Heart left ventricle (tissue), 13 donors: ENCODE measurements around the gene TRIM71.

Source experiments
- POLR2A ChIP-seq, 2 donors: fragments of 450-650 bp; IDR thresholded peaks; one replicate each; pipeline ENCODE4 v1.6.1; 2017; ENCODE audit warnings: antibody characterized with exemption in 2 of 2, mild to moderate bottlenecking in 2 of 2, moderate library complexity in 2 of 2
- TF ChIP-seq, protein P1 (sequence below), 12 donors: fragments of 200-600 bp; sonication (generic) in 4 of 12; IDR thresholded peaks; one replicate each; pipeline versions ENCODE4 v1.5.0 to v1.8.0; 2018 to 2022; ENCODE audit warnings: antibody characterized with exemption in 12 of 12, mild to moderate bottlenecking in 5 of 12
- donor health status: ischemic (EF 13 %, LVEDD 7.1; RV severe dilation, severe dysfunction).
- donor health status: DM: no; HTN: yes; CAD: no.
- donor health status: DM: no; HTN: no; CAD: no.
- donor health status: ischemic (EF 25% LVEDD 6.9; RV normal size, moderate dysfunction).
- donor health status: ischemic (EF 25% LVEDD 5.7; RV mildly dilated, moderate dysfunction).
- donor health status: ischemic (EF 35%, LVEDD 5.7; RV mildly dilated, moderate dysfunction).
- donor health status: nonischemic (EF 11% LVEDD 7.7; RV severe dilation, severe dysfunction).
- donor health status: DM: yes; HTN: yes; CAD: no.
- donor health status: PGD.
- donor health status: ischemic (EF 29% LVEDD 5.4; RV normal size, mild dysfunction).
- donor health status: nonischemic (EF 23%, LVEDD 6.1; RV moderate dilation, normal function).

DNA sequence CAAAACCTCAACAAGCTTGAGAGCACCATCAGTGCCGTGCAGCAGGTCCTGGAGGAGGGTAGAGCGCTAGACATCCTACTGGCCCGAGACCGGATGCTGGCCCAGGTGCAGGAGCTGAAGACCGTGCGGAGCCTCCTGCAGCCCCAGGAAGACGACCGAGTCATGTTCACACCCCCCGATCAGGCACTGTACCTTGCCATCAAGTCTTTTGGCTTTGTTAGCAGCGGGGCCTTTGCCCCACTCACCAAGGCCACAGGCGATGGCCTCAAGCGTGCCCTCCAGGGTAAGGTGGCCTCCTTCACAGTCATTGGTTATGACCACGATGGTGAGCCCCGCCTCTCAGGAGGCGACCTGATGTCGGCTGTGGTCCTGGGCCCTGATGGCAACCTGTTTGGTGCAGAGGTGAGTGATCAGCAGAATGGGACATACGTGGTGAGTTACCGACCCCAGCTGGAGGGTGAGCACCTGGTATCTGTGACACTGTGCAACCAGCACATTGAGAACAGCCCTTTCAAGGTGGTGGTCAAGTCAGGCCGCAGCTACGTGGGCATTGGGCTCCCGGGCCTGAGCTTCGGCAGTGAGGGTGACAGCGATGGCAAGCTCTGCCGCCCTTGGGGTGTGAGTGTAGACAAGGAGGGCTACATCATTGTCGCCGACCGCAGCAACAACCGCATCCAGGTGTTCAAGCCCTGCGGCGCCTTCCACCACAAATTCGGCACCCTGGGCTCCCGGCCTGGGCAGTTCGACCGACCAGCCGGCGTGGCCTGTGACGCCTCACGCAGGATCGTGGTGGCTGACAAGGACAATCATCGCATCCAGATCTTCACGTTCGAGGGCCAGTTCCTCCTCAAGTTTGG is 72.9 kb downstream of the TRIM71 start:
- TF ChIP-seq, protein P1, sequence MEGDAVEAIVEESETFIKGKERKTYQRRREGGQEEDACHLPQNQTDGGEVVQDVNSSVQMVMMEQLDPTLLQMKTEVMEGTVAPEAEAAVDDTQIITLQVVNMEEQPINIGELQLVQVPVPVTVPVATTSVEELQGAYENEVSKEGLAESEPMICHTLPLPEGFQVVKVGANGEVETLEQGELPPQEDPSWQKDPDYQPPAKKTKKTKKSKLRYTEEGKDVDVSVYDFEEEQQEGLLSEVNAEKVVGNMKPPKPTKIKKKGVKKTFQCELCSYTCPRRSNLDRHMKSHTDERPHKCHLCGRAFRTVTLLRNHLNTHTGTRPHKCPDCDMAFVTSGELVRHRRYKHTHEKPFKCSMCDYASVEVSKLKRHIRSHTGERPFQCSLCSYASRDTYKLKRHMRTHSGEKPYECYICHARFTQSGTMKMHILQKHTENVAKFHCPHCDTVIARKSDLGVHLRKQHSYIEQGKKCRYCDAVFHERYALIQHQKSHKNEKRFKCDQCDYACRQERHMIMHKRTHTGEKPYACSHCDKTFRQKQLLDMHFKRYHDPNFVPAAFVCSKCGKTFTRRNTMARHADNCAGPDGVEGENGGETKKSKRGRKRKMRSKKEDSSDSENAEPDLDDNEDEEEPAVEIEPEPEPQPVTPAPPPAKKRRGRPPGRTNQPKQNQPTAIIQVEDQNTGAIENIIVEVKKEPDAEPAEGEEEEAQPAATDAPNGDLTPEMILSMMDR (IDR thresholded peaks at IDR 0.05): no peak
- TF ChIP-seq POLR2A (IDR thresholded peaks at IDR 0.05): no peak
